Trophoblast cell (in vitro differentiated cells and primary cell): ENCODE data around the gene SLC19A1. TPM values are rescaled to one million over a fixed set of nuclear protein-coding genes. Genes with fewer than 3 reads are reported as not detected.

ENCODE experiments used
- DNase-seq, 2 donors: peaks; one replicate each; pipeline ENCODE4 v3.0.0-alpha.2; 2016
- H2AFZ ChIP-seq: 2 replicates; pipeline ENCODE4 v1.6.1; 2013; ENCODE audit warnings: low read length, moderate library complexity, mild to moderate bottlenecking; ENCODE audit not compliant: insufficient read depth, poor library complexity
- H2AK5ac ChIP-seq: 2 replicates; pipeline ENCODE4 v1.6.1; 2013; ENCODE audit warnings: mild to moderate bottlenecking, low read length
- H2BK120ac ChIP-seq: 2 replicates; pipeline ENCODE4 v1.6.1; 2013; ENCODE audit warnings: low read length, mild to moderate bottlenecking, moderate library complexity; ENCODE audit not compliant: insufficient read depth, poor library complexity
- H2BK12ac ChIP-seq: 2 replicates; pipeline ENCODE4 v1.6.1; 2013; ENCODE audit warnings: mild to moderate bottlenecking, low read length, moderate library complexity
- H2BK5ac ChIP-seq: 2 replicates; pipeline ENCODE4 v1.6.1; 2013; ENCODE audit warnings: low read length, low read depth, moderate library complexity, mild to moderate bottlenecking; ENCODE audit not compliant: poor library complexity
- H3K14ac ChIP-seq: 2 replicates; pipeline ENCODE4 v1.6.1; 2013; ENCODE audit warnings: mild to moderate bottlenecking, low read length
- H3K18ac ChIP-seq: 2 replicates; pipeline ENCODE4 v1.6.1; 2013; ENCODE audit warnings: mild to moderate bottlenecking, low read length
- H3K23ac ChIP-seq: 2 replicates; pipeline ENCODE4 v1.6.1; 2013; ENCODE audit warnings: low read length
- H3K27ac ChIP-seq: 2 replicates; pipeline ENCODE4 v1.5.1; 2013; ENCODE audit warnings: low read depth, mild to moderate bottlenecking, inconsistent platforms, low read length, moderate library complexity
- H3K27me3 ChIP-seq: 2 replicates; pipeline ENCODE4 v1.6.1; 2013; ENCODE audit warnings: inconsistent platforms, mild to moderate bottlenecking, low read length, moderate library complexity; ENCODE audit not compliant: insufficient read depth
- H3K36me3 ChIP-seq, 2 experiments: 1 replicate in 1 of 2; 2 replicates in 1 of 2; pipeline ENCODE4 v1.6.1; 2013; ENCODE audit warnings: low read length in 2 of 2, mild to moderate bottlenecking in 2 of 2, moderate library complexity in 1 of 2; ENCODE audit not compliant: insufficient read depth in 2 of 2, control insufficient read depth in 1 of 2
- H3K4ac ChIP-seq: 2 replicates; pipeline ENCODE4 v1.6.1; 2013; ENCODE audit warnings: low read depth, mild to moderate bottlenecking, low read length, moderate library complexity
- H3K4me1 ChIP-seq, 2 experiments: 1 replicate in 1 of 2; 2 replicates in 1 of 2; pipeline ENCODE4 v1.6.1; 2013; ENCODE audit warnings: low read length in 2 of 2, mild to moderate bottlenecking in 2 of 2, moderate library complexity in 1 of 2; ENCODE audit not compliant: insufficient read depth in 2 of 2, control insufficient read depth in 1 of 2
- H3K4me2 ChIP-seq: 2 replicates; pipeline ENCODE4 v1.6.1; 2013; ENCODE audit warnings: inconsistent platforms, mild to moderate bottlenecking, low read length, moderate library complexity
- H3K4me3 ChIP-seq: 2 replicates; pipeline ENCODE4 v1.5.1; 2013; ENCODE audit warnings: mild to moderate bottlenecking, low read depth, low read length, inconsistent platforms
- H3K79me1 ChIP-seq: one replicate; pipeline ENCODE4 v1.6.1; 2013; ENCODE audit warnings: low read length
- H3K79me2 ChIP-seq: 2 replicates; pipeline ENCODE4 v1.6.1; 2013; ENCODE audit warnings: low read length, mild to moderate bottlenecking; ENCODE audit not compliant: control insufficient read depth, insufficient read depth, poor library complexity
- H3K9ac ChIP-seq: 2 replicates; pipeline ENCODE4 v1.6.1; 2013; ENCODE audit warnings: mild to moderate bottlenecking, low read length
- H3K9me3 ChIP-seq: 2 replicates; pipeline ENCODE4 v1.6.1; 2013; ENCODE audit warnings: low read depth, mild to moderate bottlenecking, control low read depth, inconsistent platforms, low read length; ENCODE audit not compliant: insufficient read depth
- H4K12ac ChIP-seq: 2 replicates; pipeline ENCODE4 v1.6.1; 2013; ENCODE audit warnings: low read depth, mild to moderate bottlenecking, low read length, moderate library complexity
- H4K8ac ChIP-seq: 2 replicates; pipeline ENCODE4 v1.6.1; 2013; ENCODE audit warnings: low read depth, mild to moderate bottlenecking, low read length, moderate library complexity
- H4K91ac ChIP-seq: one replicate; pipeline ENCODE4 v1.6.1; 2013; ENCODE audit warnings: low read depth, mild to moderate bottlenecking, low read length, moderate library complexity
- WGBS: extraction: QIAGEN DNeasy Blood & Tissue Kit; methylation state at CpG from one replicate; pipeline ENCODE4 v1.1.7; 2013; ENCODE audit warnings: missing lambda C conversion rate; ENCODE audit not compliant: insufficient read length, insufficient coverage; ENCODE audit errors: extremely low coverage; 5-methylcytosine and 5-hydroxymethylcytosine counted together
- polyA plus RNA-seq: library from polyadenylated mRNA; stranded (reverse); fragments of 200-250 nt; gene quantifications from 2 replicates; pipeline ENCODE4 v1.2.3, GENCODE V29; 2013

SLC19A1 gene
- 124 and 145 TPM in 2 replicates for polyA plus RNA-seq

DNA sequence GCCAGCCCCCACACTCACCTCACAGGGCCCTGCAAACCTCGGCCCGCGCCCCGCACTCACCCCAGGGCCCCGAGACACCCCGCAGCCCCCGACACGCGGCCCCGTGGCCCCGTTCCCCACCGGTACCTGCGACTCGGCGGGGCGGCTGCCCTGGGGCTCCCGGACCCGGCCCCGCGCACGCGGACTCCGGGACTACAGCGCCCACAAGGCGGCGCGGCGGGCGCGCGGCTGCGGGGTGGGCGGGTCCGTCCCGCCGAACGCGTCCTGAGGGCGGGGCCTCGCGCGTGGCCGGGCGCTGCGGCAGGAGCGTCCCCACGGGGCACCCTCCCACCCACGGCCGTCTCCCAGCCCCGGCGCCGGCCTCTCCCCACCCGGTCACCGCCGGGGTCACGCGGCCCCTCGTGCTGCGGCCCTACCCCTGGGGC lies at the start of gene SLC19A1:
Gene SLC19A1 (minus strand): TSS at position 199 of the 425 bp plus-strand sequence. CDS start 4,481 bp downstream, outside the sequence.
- peak within 1 kb of the TSS; percentile 63 for H4K12ac ChIP-seq
- H3K4me3 ChIP-seq, result peak within 1 kb of the TSS; percentile 80
- no peak within 1 kb of the TSS for H3K27ac ChIP-seq
- H3K18ac ChIP-seq, result peak within 1 kb of the TSS; percentile 44
- peak within 1 kb of the TSS; percentile 5 for H2BK120ac ChIP-seq
- no peak within 1 kb of the TSS for H3K9ac ChIP-seq
- peak within 1 kb of the TSS; percentile 67 for H3K14ac ChIP-seq
- peak within 1 kb of the TSS; percentile 52 for H3K4ac ChIP-seq
- peaks cover 2% of the 10 kb centered on the region for H3K79me2 ChIP-seq
- H3K9me3 ChIP-seq, result no peaks in the 10 kb centered on the region
- H2AFZ ChIP-seq, result peak within 1 kb of the TSS; percentile 37
- H3K36me3 ChIP-seq, result peaks cover 3 to 7% of the 10 kb centered on the region in 2 experiments
- peak within 1 kb of the TSS; percentile 5 for H2BK5ac ChIP-seq
- H3K4me1 ChIP-seq, result peaks cover 13 to 22% of the 10 kb centered on the region in 2 experiments
- H3K4me2 ChIP-seq, result peak within 1 kb of the TSS; percentile 70
- DNase-seq, result peak in 1 of 2 donors; percentile 70
- WGBS, result no CpG with 5 or more reads among the region's 59 CpGs
- no peak within 1 kb of the TSS for H3K23ac ChIP-seq
- H4K91ac ChIP-seq, result peak within 1 kb of the TSS; percentile 50
- no peak within 1 kb of the TSS for H2BK12ac ChIP-seq
- peaks cover 21% of the 10 kb centered on the region for H3K79me1 ChIP-seq
- H4K8ac ChIP-seq, result peak within 1 kb of the TSS; percentile 73
- H2AK5ac ChIP-seq, result peak within 1 kb of the TSS; percentile 59
- no peaks in the 10 kb centered on the region for H3K27me3 ChIP-seq

DNA sequence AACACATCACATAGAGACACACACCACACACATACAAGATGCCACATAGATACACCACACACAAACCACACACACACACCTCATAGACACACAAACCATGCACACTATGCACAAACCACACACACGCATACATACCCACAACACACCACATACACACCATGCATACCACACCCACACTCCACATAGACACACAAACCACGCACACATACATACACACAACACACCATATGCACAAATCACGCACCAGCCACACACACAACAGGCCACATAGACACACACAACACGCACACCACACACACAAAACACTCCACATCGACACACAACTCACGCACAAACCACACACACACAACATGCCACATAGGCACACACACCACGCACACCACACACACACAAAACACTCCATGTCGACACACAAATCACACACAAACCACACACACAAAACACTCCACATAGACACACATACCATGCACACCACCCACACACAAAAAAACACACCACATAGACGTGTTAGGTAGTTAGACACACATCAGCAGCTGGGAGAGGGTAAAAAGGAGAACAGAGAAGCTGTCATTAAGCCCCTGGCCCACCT lies 49.5 kb upstream of the SLC19A1 start:
- no peak overlapping the region for H4K8ac ChIP-seq
- H3K14ac ChIP-seq, result no peak overlapping the region
- no peaks in the 10 kb centered on the region for H3K79me1 ChIP-seq
- no peaks in the 10 kb centered on the region for H3K79me2 ChIP-seq
- no peaks in the 10 kb centered on the region for H3K4me1 ChIP-seq
- peaks cover 6% of the 10 kb centered on the region for H3K9me3 ChIP-seq
- no peak overlapping the region for H3K18ac ChIP-seq
- H3K23ac ChIP-seq, result peak overlapping the region; percentile 62
- H2AFZ ChIP-seq, result no peak overlapping the region
- H3K27me3 ChIP-seq, result no peaks in the 10 kb centered on the region
- no peak for DNase-seq
- no peak overlapping the region for H4K91ac ChIP-seq
- WGBS, result 100% methylated on average over 8 of the region's 9 CpGs
- H2BK120ac ChIP-seq, result no peak overlapping the region
- no peak overlapping the region for H4K12ac ChIP-seq
- H3K9ac ChIP-seq, result no peak overlapping the region
- no peak overlapping the region for H2AK5ac ChIP-seq
- no peaks in the 10 kb centered on the region for H3K36me3 ChIP-seq
- H3K27ac ChIP-seq, result no peak overlapping the region
- no peak overlapping the region for H3K4me2 ChIP-seq
- H3K4ac ChIP-seq, result no peak overlapping the region
- H3K4me3 ChIP-seq, result peak overlapping the region; percentile 12
- H2BK12ac ChIP-seq, result no peak overlapping the region
- H2BK5ac ChIP-seq, result no peak overlapping the region

DNA sequence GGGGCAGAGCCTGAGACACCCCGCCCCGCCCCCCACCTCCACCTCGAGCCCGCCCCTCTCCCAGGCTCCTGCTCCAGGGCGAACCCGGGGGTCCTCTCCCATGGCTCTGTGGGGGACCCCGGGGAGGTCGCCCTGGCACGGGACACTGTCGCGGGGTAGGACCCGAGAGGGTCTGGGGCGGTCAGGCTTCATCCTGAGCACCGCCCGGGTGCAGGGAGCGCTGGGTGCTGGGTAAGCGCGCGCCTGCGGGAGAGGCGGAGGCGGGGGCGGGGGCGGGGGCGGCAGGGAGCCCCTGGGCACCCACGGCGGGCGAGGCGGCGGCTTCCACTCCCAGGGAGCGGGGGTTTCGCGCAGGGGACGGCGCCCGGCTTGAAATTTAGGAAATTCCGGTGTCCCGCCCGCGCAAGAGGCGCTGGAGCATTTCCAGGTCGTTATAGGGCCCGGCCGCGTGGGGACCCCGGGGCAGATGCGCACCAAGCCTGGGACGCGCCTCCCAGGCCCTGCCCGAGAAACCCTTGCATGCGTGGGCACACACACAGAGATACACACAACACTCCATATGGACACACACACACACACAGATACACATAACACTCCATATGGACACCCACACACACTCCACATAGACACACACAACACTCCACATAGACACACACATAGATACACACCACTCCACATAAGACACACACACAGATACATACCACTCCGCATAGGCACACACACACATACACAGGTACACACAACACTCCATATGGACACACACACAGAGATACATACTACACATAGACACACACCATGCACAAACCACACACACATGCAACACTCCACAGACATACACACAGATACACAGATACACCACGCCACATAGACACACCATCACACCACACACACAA lies 48.7 kb upstream of the SLC19A1 start:
- Histone ChIP-seq H3K79me1 (no peaks in the 10 kb centered on the region), H3K4me2 (no peak overlapping the region), H3K14ac (no peak overlapping the region), H3K9me3 (peaks cover 9% of the 10 kb centered on the region), H2AFZ (no peak overlapping the region), H3K18ac (no peak overlapping the region), H4K12ac (no peak overlapping the region), H3K27ac (no peak overlapping the region), H4K8ac (no peak overlapping the region), H3K36me3 (no peaks in the 10 kb centered on the region), H3K79me2 (no peaks in the 10 kb centered on the region), H4K91ac (no peak overlapping the region), H2BK12ac (no peak overlapping the region), H3K27me3 (no peaks in the 10 kb centered on the region), H3K4me3 (no peak overlapping the region), H2BK5ac (no peak overlapping the region), H2AK5ac (no peak overlapping the region), H3K4me1 (no peaks in the 10 kb centered on the region), H3K23ac (no peak overlapping the region), H2BK120ac (no peak overlapping the region), H3K4ac (no peak overlapping the region), H3K9ac (no peak overlapping the region)
- DNase-seq, result peak in 1 of 2 donors; percentile 37
- no CpG with 5 or more reads among the region's 53 CpGs for WGBS

DNA sequence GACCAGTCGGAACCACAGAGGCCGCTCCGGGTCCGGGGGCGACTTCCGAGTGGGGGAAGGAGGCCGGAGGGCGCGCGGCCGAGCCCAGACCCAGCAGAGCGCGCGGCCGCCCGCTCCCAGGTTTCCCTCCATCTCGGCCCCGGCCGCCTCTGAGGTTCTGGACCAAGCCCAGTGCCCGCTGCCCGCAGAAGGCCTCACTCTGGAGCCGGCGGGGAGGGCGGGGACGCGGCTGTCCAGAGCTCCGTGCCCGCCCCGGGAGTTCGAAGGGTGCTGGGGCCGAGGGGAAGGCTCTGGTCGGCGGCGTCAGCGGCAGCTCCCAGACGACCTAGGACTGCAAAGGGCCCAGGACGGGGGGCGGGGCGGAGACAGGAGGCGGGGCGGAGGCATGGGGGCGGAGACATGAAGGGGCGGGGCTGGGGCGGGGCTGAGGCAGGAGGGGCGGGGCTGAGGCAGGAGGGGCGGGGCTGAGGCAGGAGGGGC lies 48.0 kb upstream of the SLC19A1 start:
- Histone ChIP-seq H2AK5ac (no peak overlapping the region), H3K36me3 (no peaks in the 10 kb centered on the region), H2BK120ac (no peak overlapping the region), H2BK12ac (no peak overlapping the region), H3K27me3 (no peaks in the 10 kb centered on the region), H3K4ac (no peak overlapping the region), H2BK5ac (no peak overlapping the region), H3K14ac (no peak overlapping the region), H4K91ac (no peak overlapping the region), H3K27ac (no peak overlapping the region), H3K79me2 (no peaks in the 10 kb centered on the region), H3K18ac (no peak overlapping the region), H3K9me3 (peaks cover 9% of the 10 kb centered on the region), H2AFZ (peak overlapping the region; percentile 6), H3K79me1 (no peaks in the 10 kb centered on the region), H3K4me1 (no peaks in the 10 kb centered on the region), H3K9ac (no peak overlapping the region), H3K4me2 (peak overlapping the region; percentile 51), H3K23ac (no peak overlapping the region), H3K4me3 (no peak overlapping the region), H4K12ac (no peak overlapping the region), H4K8ac (no peak overlapping the region)
- no CpG with 5 or more reads among the region's 46 CpGs for WGBS
- DNase-seq, result peak in 1 of 2 donors; percentile 19
